ENCODE data around the gene GRAMD1B. TPM values are rescaled to one million over a fixed set of nuclear protein-coding genes. Genes with fewer than 3 reads are reported as not detected.
A peak's percentile ranks its signal among the peaks of the same experiment; 100 is the strongest.
"Not testable (repeated sequence)": the region's sequence is repeated elsewhere in the genome, so short reads cannot be mapped to it uniquely, and the experiment has no call there.

Gene GRAMD1B
- total RNA-seq, 4 donors from 2014 or later, result 2.1 to 7.8 (median 3.2) TPM

GRCh38 chr11:123454796-123455195 is 24.7 kb downstream of the GRAMD1B start:
- Histone ChIP-seq H3K36me3 (no peaks in the 10 kb centered on the region), H3K4me1 (peaks cover 6 to 7% of the 10 kb centered on the region in 2 donors), H3K27me3 (no peaks in the 10 kb centered on the region), H3K27ac (peak overlapping the region in 1 of 4 donors; percentile 44), H3K9me3 (no peaks in the 10 kb centered on the region), H3K4me3 (no peak overlapping the region)
- in situ Hi-C loops (cut with MboI; ENCODE audit: low sequenced_read_pairs in 4 of 4), result no loop called here
- TF ChIP-seq POLR2A (IDR thresholded peaks at IDR 0.05) (no peak), CTCF (IDR thresholded peaks at IDR 0.05 in 4 of 5, conservative IDR thresholded peaks at IDR 0.05 in 1 of 5) (no peak)
- intact Hi-C loops (cut with DNase I; ENCODE audit: low total_unique reads), result no loop called here
- DNase-seq, result no peak
- no peak for ATAC-seq

GRCh38 chr11:123456448-123456847 is 26.4 kb downstream of the GRAMD1B start:
- ATAC-seq; in situ Hi-C loops (cut with MboI; ENCODE audit: low sequenced_read_pairs in 4 of 4); H3K27me3 ChIP-seq; intact Hi-C loops (cut with DNase I; ENCODE audit: low total_unique reads); H3K36me3 ChIP-seq; H3K4me3 ChIP-seq; H3K27ac ChIP-seq; DNase-seq; H3K9me3 ChIP-seq: not testable (repeated sequence)
- peaks cover 7 to 14% of the 10 kb centered on the region in 2 donors for H3K4me1 ChIP-seq

- peak overlapping the region in 1 of 4 donors; percentile 38 for H3K27ac ChIP-seq
- peak; percentile 10 to 30 for DNase-seq
These were observed 27.2 kb downstream of the GRAMD1B start for GRCh38 chr11:123457187-123457770.

GRCh38 chr11:123458501-123458900 is 28.4 kb downstream of the GRAMD1B start:
- peaks cover 7 to 14% of the 10 kb centered on the region in 2 donors for H3K4me1 ChIP-seq
- TF ChIP-seq POLR2A (IDR thresholded peaks at IDR 0.05) (no peak), CTCF (IDR thresholded peaks at IDR 0.05 in 4 of 5, conservative IDR thresholded peaks at IDR 0.05 in 1 of 5) (no peak)
- intact Hi-C loops (cut with DNase I; ENCODE audit: low total_unique reads), result no loop called here

More at GRCh38 chr11:123457187-123457770, 27.2 kb downstream of the GRAMD1B start:
- Histone ChIP-seq H3K36me3 (no peaks in the 10 kb centered on the region), H3K4me3 (no peak overlapping the region), H3K9me3 (no peaks in the 10 kb centered on the region), H3K27me3 (no peaks in the 10 kb centered on the region), H3K4me1 (peaks cover 7 to 14% of the 10 kb centered on the region in 2 donors)
- intact Hi-C loops (cut with DNase I; ENCODE audit: low total_unique reads), result no loop called here
- peak in 1 of 2 donors; percentile 10 for ATAC-seq
- TF ChIP-seq CTCF (IDR thresholded peaks at IDR 0.05 in 4 of 5, conservative IDR thresholded peaks at IDR 0.05 in 1 of 5), result no peak
- no peak for TF ChIP-seq POLR2A (IDR thresholded peaks at IDR 0.05)
- in situ Hi-C loops (cut with MboI; ENCODE audit: low sequenced_read_pairs in 4 of 4), result no loop called here

GRCh38 chr11:123460012-123460700 is 30.1 kb downstream of the GRAMD1B start:
- TF ChIP-seq POLR2A (IDR thresholded peaks at IDR 0.05) (no peak), CTCF (IDR thresholded peaks at IDR 0.05 in 4 of 5, conservative IDR thresholded peaks at IDR 0.05 in 1 of 5) (no peak)
- DNase-seq (no peak), ATAC-seq (no peak)
- Histone ChIP-seq H3K27ac (peak overlapping the region in 2 of 4 donors; percentile 38 to 72), H3K9me3 (no peaks in the 10 kb centered on the region), H3K4me1 (peaks cover 7% of the 10 kb centered on the region in 2 donors), H3K4me3 (no peak overlapping the region), H3K36me3 (no peaks in the 10 kb centered on the region), H3K27me3 (no peaks in the 10 kb centered on the region)
- in situ Hi-C loops (cut with MboI; ENCODE audit: low sequenced_read_pairs in 4 of 4), result no loop called here
- intact Hi-C loops (cut with DNase I; ENCODE audit: low total_unique reads), result loop anchor here (2.0 kb wide), 1 partner anchor 33 kb away; no protein-coding TSS in a partner anchor

More at GRCh38 chr11:123458501-123458900, 28.4 kb downstream of the GRAMD1B start:
- H3K9me3 ChIP-seq, result no peaks in the 10 kb centered on the region
- DNase-seq (no peak), ATAC-seq (no peak)
- H3K4me3 ChIP-seq, result no peak overlapping the region
- in situ Hi-C loops (cut with MboI; ENCODE audit: low sequenced_read_pairs in 4 of 4), result no loop called here
- no peak overlapping the region for H3K27ac ChIP-seq
- H3K27me3 ChIP-seq, result no peaks in the 10 kb centered on the region
- H3K36me3 ChIP-seq, result no peaks in the 10 kb centered on the region

Data from gastrocnemius medialis (tissue), 4 donors.